Progenitor cell of endocrine pancreas (in vitro differentiated cells): ENCODE results near the gene ZNF446. TPM values are rescaled to one million over a fixed set of nuclear protein-coding genes. Genes with fewer than 3 reads are reported as not detected.
A peak's percentile ranks its signal among the peaks of the same experiment; 100 is the strongest.
"Not testable (repeated sequence)": the region's sequence is repeated elsewhere in the genome, so short reads cannot be mapped to it uniquely, and the experiment has no call there.

Experiments
- DNase-seq: peaks from one replicate; pipeline ENCODE4 v3.0.0; 2021; ENCODE audit warnings: low spot score; ENCODE audit not compliant: unreplicated experiment
- H3K27ac Mint-ChIP-seq: 2 replicates; pipeline ENCODE4 v1.8.0; 2021; ENCODE audit warnings: mild to moderate bottlenecking, moderate library complexity, mixed read lengths
- H3K27me3 Mint-ChIP-seq: 2 replicates; pipeline ENCODE4 v1.8.0; 2021; ENCODE audit warnings: mixed read lengths
- H3K36me3 Mint-ChIP-seq: 2 replicates; pipeline ENCODE4 v1.8.0; 2022; ENCODE audit warnings: mixed read lengths; ENCODE audit not compliant: insufficient read depth
- H3K4me1 Mint-ChIP-seq: 2 replicates; pipeline ENCODE4 v1.8.0; 2021; ENCODE audit warnings: low read depth, mixed read lengths
- H3K4me3 Mint-ChIP-seq: 2 replicates; pipeline ENCODE4 v1.8.0; 2021; ENCODE audit warnings: low read depth, mild to moderate bottlenecking, moderate library complexity, mixed read lengths
- H3K9me3 Mint-ChIP-seq: 2 replicates; pipeline ENCODE4 v1.8.0; 2021; ENCODE audit warnings: low read depth, mixed read lengths
- total RNA-seq: library from RNA; stranded (reverse); gene quantifications from 2 replicates; pipeline ENCODE4 v1.2.1, GENCODE V29; 2021
- TF ChIP-seq, protein P1 (sequence below): fragments of 200-600 bp; sonication (generic); IDR thresholded peaks from one replicate; pipeline ENCODE4 v1.5.0; 2021; ENCODE audit warnings: antibody characterized with exemption, mild to moderate bottlenecking; ENCODE audit not compliant: unreplicated experiment

Gene ZNF446
- total RNA-seq, 1 donor from 2014 or later: 17.7 TPM

DNA sequence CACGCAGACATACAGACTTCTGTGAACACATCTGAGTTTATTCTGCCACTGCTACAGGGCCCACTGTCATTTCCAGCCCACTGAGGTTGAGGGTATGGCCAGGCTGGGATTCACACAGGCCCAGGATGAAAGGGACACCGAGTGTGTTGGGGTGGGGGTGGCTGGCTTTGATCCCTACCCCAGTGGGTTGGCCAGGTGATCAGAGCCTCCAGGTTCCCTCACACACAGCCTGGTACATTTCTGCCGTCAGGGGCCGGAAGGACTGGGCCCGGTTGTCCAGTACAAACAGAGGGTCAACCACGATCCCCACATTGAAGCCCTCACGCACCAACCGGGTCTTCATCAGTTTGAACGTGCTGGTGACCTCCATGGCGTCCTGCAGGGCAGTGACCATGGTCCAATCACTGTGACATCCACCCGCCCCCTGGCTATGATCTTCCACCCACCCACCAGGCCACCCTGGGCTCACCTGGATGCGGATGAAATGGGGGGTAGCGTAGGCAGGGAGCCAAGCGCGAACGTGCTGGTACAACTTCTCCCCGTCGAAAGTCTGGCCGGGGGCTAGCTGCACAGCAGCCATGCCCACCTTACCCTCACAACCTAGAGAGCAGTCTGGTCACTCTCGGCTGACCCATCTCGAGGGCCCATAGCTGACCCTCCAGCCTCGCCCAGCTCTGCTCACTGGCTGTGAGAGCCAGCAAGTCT, 22.3 kb downstream of the ZNF446 start:
- Mint-ChIP-seq H3K4me1 (peaks cover 8% of the 10 kb centered on the region), H3K4me3 (peak overlapping the region; percentile 88), H3K27me3 (no peaks in the 10 kb centered on the region), H3K36me3 (peaks cover 3% of the 10 kb centered on the region), H3K9me3 (peaks cover 8% of the 10 kb centered on the region), H3K27ac (no peak overlapping the region)
- TF ChIP-seq, protein P1, sequence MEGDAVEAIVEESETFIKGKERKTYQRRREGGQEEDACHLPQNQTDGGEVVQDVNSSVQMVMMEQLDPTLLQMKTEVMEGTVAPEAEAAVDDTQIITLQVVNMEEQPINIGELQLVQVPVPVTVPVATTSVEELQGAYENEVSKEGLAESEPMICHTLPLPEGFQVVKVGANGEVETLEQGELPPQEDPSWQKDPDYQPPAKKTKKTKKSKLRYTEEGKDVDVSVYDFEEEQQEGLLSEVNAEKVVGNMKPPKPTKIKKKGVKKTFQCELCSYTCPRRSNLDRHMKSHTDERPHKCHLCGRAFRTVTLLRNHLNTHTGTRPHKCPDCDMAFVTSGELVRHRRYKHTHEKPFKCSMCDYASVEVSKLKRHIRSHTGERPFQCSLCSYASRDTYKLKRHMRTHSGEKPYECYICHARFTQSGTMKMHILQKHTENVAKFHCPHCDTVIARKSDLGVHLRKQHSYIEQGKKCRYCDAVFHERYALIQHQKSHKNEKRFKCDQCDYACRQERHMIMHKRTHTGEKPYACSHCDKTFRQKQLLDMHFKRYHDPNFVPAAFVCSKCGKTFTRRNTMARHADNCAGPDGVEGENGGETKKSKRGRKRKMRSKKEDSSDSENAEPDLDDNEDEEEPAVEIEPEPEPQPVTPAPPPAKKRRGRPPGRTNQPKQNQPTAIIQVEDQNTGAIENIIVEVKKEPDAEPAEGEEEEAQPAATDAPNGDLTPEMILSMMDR: no peak
- no peak for DNase-seq

- DNase-seq: peak; percentile 99
- H3K36me3 Mint-ChIP-seq: peaks cover 3% of the 10 kb centered on the region
- peak overlapping the region; percentile 88 for H3K4me3 Mint-ChIP-seq
- H3K9me3 Mint-ChIP-seq: peaks cover 8% of the 10 kb centered on the region
- H3K27ac Mint-ChIP-seq: peak overlapping the region; percentile 92
- no peaks in the 10 kb centered on the region for H3K27me3 Mint-ChIP-seq
- H3K4me1 Mint-ChIP-seq: peaks cover 8% of the 10 kb centered on the region
- TF ChIP-seq, protein P1: peak; percentile 50
Observed at GRCh38 chr19:58499021-58499927, 23.1 kb downstream of the ZNF446 start.

DNA sequence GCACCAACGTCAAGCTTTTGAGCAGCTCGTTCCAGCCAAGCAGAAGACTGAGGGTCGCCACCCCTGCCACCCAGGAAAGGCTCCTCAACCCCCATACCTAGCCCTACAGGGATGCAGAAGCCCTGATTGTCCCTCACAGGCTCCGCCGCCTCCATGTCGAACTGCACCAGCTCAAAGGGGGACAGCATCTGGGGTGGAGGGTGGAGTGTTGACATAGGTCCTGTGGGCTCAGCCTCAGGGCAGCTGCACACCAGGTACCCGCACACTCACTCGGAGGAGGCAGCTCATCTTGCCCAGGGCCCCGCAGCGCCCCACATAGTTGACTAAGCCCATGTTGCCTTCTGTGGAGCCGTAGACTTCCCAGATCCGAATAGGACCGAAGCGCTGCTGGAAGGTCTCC, 24.1 kb downstream of the ZNF446 start:
- no peak for DNase-seq
- no peak overlapping the region for H3K27ac Mint-ChIP-seq
- H3K36me3 Mint-ChIP-seq: peaks cover 3% of the 10 kb centered on the region
- TF ChIP-seq, protein P1: no peak
- peaks cover 8% of the 10 kb centered on the region for H3K9me3 Mint-ChIP-seq
- peak overlapping the region; percentile 88 for H3K4me3 Mint-ChIP-seq
- peaks cover 8% of the 10 kb centered on the region for H3K4me1 Mint-ChIP-seq
- H3K27me3 Mint-ChIP-seq: no peaks in the 10 kb centered on the region

DNA sequence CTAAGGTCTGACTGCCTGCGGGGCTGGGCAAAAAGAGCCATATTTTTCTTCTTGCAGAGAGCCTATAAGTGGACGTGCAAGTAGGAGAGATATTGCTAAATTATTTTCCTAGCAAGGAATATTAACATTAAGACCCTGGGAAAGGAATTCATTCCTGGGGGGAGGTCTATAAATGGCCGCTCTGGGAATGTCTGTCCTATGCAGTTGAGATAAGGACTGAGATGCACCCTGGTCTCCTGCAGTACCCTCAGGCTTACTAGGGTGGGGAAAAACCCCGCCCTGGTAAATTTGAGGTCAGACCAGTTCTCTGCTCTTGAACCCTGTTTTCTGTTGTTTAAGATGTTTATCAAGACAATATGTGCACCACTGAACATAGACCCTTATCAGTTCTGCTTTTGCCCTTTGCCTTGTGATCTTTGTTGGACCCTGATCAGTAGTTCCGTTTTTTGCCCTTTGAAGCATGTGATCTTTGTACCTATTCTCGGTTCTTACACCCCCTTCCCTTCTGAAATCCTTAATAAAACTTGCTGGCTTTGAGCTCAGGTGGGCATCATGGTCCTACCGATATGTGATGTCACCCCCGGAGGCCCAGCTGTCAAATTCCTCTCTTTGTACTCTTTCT, 31.6 kb downstream of the ZNF446 start:
- not testable (repeated sequence) for H3K9me3 Mint-ChIP-seq, H3K27me3 Mint-ChIP-seq, H3K4me1 Mint-ChIP-seq, H3K27ac Mint-ChIP-seq, H3K4me3 Mint-ChIP-seq, H3K36me3 Mint-ChIP-seq, DNase-seq

DNA sequence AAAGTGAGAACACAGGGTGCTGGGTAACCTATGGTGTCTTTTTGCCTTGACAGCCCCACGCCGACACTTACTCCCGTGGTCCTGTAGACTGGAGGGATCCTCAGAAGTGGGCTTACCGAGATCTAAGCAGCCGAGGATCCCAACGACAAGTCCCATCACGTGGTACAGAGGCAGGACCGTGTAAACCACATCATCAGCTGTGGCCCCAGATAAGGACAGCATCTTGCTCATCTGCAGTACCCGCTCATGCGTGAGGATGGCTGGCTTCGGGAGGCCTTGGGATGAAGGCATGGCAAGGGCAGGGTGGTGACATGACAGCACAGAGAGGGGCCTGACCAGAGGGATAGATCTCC, 33.6 kb downstream of the ZNF446 start:
- TF ChIP-seq, protein P1: no peak
- Mint-ChIP-seq H3K9me3 (peaks cover 5% of the 10 kb centered on the region), H3K27me3 (no peaks in the 10 kb centered on the region), H3K4me3 (no peak overlapping the region), H3K36me3 (peaks cover 3% of the 10 kb centered on the region), H3K27ac (no peak overlapping the region), H3K4me1 (peaks cover 4% of the 10 kb centered on the region)
- DNase-seq: no peak
